HL-60 (cell line): Measurements from ENCODE around the gene PSMB11.

Experiments
- DNase-seq, 2 experiments: peaks; one replicate each; pipeline ENCODE4 v3.0.0-alpha.2; 2010 to 2020; ENCODE audit warnings: low read depth in 1 of 2, low spot score in 1 of 2
- H3K27ac ChIP-seq: fragments of 250-450 bp; sonication (Bioruptor Pico); replicated peaks from 2 replicates; pipeline ENCODE4 v1.5.1; 2020; ENCODE audit warnings: mild to moderate bottlenecking, moderate library complexity
- H3K27me3 ChIP-seq: fragments of 250-450 bp; sonication (Bioruptor Pico); 2 replicates; pipeline ENCODE4 v1.5.1; 2021; ENCODE audit warnings: mild to moderate bottlenecking, moderate library complexity; ENCODE audit not compliant: insufficient read depth, poor library complexity, severe bottlenecking
- H3K4me3 ChIP-seq: replicated peaks from 2 replicates; pipeline ENCODE4 v1.5.1; 2011; ENCODE audit warnings: mild to moderate bottlenecking, control low read depth, low read length; ENCODE audit not compliant: insufficient read depth
- GABPA ChIP-seq: IDR thresholded peaks from 2 replicates; pipeline ENCODE4 v1.6.1; 2012; ENCODE audit warnings: low read depth
- POLR2AphosphoS5 ChIP-seq: IDR thresholded peaks from 2 replicates; pipeline ENCODE4 v1.6.1; 2012; ENCODE audit warnings: low read depth
- SPI1 ChIP-seq: IDR thresholded peaks from 2 replicates; pipeline ENCODE4 v1.6.1; 2012; ENCODE audit warnings: low read depth, mild to moderate bottlenecking, borderline replicate concordance
- long read RNA-seq: library from polyadenylated mRNA; unstranded; transcript quantifications from one replicate; pipeline ENCODE4 v2.0.0, GENCODE V29; 2020
- TF ChIP-seq, protein P1 (sequence below): IDR thresholded peaks from one replicate; pipeline ENCODE4 v1.5.1; 2011; ENCODE audit warnings: low read length, control low read depth, inconsistent platforms; ENCODE audit not compliant: insufficient read depth
- TF ChIP-seq, protein P2 (sequence below): IDR thresholded peaks from 2 replicates; pipeline ENCODE4 v1.6.1; 2012; ENCODE audit warnings: low read depth; ENCODE audit not compliant: insufficient replicate concordance

PSMB11 gene, protein sequence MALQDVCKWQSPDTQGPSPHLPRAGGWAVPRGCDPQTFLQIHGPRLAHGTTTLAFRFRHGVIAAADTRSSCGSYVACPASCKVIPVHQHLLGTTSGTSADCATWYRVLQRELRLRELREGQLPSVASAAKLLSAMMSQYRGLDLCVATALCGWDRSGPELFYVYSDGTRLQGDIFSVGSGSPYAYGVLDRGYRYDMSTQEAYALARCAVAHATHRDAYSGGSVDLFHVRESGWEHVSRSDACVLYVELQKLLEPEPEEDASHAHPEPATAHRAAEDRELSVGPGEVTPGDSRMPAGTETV
- long read RNA-seq: 0 reads

DNA sequence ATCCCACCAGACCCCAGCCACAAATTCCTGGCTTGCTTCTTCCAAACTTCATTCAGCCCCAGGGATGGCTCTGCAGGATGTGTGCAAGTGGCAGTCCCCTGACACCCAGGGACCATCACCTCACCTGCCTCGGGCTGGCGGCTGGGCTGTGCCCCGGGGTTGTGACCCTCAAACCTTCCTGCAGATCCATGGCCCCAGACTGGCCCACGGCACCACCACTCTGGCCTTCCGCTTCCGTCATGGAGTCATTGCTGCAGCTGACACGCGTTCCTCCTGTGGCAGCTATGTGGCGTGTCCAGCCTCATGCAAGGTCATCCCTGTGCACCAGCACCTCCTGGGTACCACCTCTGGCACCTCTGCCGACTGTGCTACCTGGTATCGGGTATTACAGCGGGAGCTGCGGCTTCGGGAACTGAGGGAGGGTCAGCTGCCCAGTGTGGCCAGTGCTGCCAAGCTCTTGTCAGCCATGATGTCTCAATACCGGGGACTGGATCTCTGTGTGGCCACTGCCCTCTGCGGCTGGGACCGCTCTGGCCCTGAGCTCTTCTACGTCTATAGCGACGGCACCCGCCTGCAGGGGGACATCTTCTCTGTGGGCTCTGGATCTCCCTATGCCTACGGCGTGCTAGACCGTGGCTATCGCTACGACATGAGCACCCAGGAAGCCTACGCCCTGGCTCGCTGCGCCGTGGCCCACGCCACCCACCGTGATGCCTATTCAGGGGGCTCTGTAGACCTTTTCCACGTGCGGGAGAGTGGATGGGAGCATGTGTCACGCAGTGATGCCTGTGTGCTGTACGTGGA is at the start of gene PSMB11:
Gene PSMB11, plus strand, starts transcription at position 51 of the 804 bp plus-strand sequence. Its CDS starts 14 bp downstream, at position 65.
- DNase-seq: no peak
- Histone ChIP-seq H3K27me3 (no peaks in the 10 kb centered on the region), H3K27ac (no peak within 1 kb of the TSS), H3K4me3 (no peak within 1 kb of the TSS)
- TF ChIP-seq, protein P1, sequence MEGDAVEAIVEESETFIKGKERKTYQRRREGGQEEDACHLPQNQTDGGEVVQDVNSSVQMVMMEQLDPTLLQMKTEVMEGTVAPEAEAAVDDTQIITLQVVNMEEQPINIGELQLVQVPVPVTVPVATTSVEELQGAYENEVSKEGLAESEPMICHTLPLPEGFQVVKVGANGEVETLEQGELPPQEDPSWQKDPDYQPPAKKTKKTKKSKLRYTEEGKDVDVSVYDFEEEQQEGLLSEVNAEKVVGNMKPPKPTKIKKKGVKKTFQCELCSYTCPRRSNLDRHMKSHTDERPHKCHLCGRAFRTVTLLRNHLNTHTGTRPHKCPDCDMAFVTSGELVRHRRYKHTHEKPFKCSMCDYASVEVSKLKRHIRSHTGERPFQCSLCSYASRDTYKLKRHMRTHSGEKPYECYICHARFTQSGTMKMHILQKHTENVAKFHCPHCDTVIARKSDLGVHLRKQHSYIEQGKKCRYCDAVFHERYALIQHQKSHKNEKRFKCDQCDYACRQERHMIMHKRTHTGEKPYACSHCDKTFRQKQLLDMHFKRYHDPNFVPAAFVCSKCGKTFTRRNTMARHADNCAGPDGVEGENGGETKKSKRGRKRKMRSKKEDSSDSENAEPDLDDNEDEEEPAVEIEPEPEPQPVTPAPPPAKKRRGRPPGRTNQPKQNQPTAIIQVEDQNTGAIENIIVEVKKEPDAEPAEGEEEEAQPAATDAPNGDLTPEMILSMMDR: no peak
- TF ChIP-seq, protein P2, sequence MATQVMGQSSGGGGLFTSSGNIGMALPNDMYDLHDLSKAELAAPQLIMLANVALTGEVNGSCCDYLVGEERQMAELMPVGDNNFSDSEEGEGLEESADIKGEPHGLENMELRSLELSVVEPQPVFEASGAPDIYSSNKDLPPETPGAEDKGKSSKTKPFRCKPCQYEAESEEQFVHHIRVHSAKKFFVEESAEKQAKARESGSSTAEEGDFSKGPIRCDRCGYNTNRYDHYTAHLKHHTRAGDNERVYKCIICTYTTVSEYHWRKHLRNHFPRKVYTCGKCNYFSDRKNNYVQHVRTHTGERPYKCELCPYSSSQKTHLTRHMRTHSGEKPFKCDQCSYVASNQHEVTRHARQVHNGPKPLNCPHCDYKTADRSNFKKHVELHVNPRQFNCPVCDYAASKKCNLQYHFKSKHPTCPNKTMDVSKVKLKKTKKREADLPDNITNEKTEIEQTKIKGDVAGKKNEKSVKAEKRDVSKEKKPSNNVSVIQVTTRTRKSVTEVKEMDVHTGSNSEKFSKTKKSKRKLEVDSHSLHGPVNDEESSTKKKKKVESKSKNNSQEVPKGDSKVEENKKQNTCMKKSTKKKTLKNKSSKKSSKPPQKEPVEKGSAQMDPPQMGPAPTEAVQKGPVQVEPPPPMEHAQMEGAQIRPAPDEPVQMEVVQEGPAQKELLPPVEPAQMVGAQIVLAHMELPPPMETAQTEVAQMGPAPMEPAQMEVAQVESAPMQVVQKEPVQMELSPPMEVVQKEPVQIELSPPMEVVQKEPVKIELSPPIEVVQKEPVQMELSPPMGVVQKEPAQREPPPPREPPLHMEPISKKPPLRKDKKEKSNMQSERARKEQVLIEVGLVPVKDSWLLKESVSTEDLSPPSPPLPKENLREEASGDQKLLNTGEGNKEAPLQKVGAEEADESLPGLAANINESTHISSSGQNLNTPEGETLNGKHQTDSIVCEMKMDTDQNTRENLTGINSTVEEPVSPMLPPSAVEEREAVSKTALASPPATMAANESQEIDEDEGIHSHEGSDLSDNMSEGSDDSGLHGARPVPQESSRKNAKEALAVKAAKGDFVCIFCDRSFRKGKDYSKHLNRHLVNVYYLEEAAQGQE: no peak
- TF ChIP-seq GABPA (no peak), SPI1 (no peak), POLR2AphosphoS5 (no peak)

DNA sequence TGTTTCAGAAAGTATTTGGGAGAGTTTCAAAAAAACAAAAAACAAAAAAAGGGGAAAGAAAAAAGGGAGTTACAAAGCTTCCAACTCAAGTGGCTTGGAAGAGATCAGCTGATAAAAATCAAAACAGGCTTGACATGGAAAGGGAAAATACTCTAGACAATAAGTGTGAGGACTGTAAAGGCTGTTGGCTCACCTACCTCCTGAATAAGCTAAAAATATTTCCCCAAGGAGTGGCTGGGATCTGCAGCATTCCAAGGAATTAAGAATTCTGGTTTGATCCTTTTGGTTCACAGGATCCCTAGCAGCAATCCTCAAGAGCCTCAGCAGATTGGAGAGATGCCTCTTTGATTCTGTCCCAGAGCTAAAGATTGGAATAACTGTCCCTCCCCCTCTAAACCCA is 48.5 kb upstream of the PSMB11 start:
- TF ChIP-seq GABPA (no peak), SPI1 (no peak), POLR2AphosphoS5 (no peak)
- TF ChIP-seq, protein P1: no peak
- TF ChIP-seq, protein P2: no peak
- no peak overlapping the region for H3K27ac ChIP-seq
- H3K4me3 ChIP-seq: no peak overlapping the region

DNA sequence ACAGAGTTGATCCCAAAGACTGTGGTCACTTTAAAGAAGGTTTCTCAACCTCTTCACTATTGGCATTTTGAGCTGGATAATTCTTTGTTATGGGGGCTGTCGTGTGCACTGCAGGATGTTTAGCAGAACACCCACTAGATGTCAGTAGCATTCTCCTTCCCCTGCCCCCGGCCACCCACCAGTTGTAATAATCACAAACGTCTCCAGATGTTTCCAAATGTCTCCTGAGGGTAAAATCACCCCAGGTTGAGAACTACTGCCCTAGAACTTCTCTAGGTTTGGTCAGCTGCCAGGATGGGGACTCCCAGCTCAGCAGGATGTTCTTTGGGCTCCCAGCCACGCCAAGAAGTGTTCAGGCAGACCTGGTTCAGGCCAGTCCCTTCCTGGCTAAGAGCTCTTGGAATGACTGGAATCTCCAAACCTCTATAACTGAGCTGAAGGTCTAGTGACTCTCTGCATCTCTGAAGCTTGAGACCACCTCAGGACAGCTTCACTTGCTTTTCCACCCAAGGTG is 47.2 kb upstream of the PSMB11 start:
- Histone ChIP-seq H3K27ac (no peak overlapping the region), H3K27me3 (no peaks in the 10 kb centered on the region), H3K4me3 (no peak overlapping the region)
- no peak for TF ChIP-seq SPI1
- TF ChIP-seq, protein P1: peak; percentile 43
- DNase-seq: peak in 1 of 2 experiments; percentile 42

More for the DNA sequence above, 48.5 kb upstream of the PSMB11 start:
- H3K27me3 ChIP-seq: no peaks in the 10 kb centered on the region
- no peak for DNase-seq
